H9 (cell line): Measurements from ENCODE around the gene SLC33A1. TPM values are rescaled to one million over a fixed set of nuclear protein-coding genes. Genes with fewer than 3 reads are reported as not detected.

ENCODE experiments used
- DNase-seq: peaks from one replicate; pipeline ENCODE4 v3.0.0-alpha.2; 2017
- H2AFZ ChIP-seq: one replicate; pipeline ENCODE4 v1.6.1; 2013; ENCODE audit warnings: mild to moderate bottlenecking, low read length, control low read depth, moderate library complexity
- H2AK5ac ChIP-seq: 2 replicates; pipeline ENCODE4 v1.6.1; 2013; ENCODE audit warnings: low read length, control low read depth, mixed read lengths; ENCODE audit not compliant: insufficient read length
- H2BK120ac ChIP-seq: one replicate; pipeline ENCODE4 v1.6.1; 2013; ENCODE audit warnings: low read depth, mild to moderate bottlenecking, low read length, control low read depth, inconsistent platforms; ENCODE audit not compliant: poor library complexity, severe bottlenecking
- H2BK12ac ChIP-seq: 2 replicates; pipeline ENCODE4 v1.6.1; 2013; ENCODE audit warnings: low read length, control low read depth, mixed read lengths, low read depth; ENCODE audit not compliant: insufficient read length
- H2BK15ac ChIP-seq: 2 replicates; pipeline ENCODE4 v1.6.1; 2013; ENCODE audit warnings: low read depth, low read length, control low read depth
- H2BK20ac ChIP-seq: one replicate; pipeline ENCODE4 v1.6.1; 2013; ENCODE audit warnings: low read depth, mild to moderate bottlenecking, low read length, control low read depth, inconsistent platforms; ENCODE audit not compliant: poor library complexity, severe bottlenecking
- H2BK5ac ChIP-seq: 2 replicates; pipeline ENCODE4 v1.6.1; 2013; ENCODE audit warnings: low read length, control low read depth, mixed read lengths; ENCODE audit not compliant: insufficient read length
- H3K14ac ChIP-seq: 2 replicates; pipeline ENCODE4 v1.6.1; 2013; ENCODE audit warnings: low read length, control low read depth; ENCODE audit not compliant: insufficient read depth
- H3K18ac ChIP-seq: 2 replicates; pipeline ENCODE4 v1.6.1; 2013; ENCODE audit warnings: low read depth, mild to moderate bottlenecking, mixed read lengths, low read length, control low read depth; ENCODE audit not compliant: insufficient read length
- H3K23ac ChIP-seq: 2 replicates; pipeline ENCODE4 v1.6.1; 2013; ENCODE audit warnings: low read length, control low read depth, mixed read lengths, low read depth; ENCODE audit not compliant: insufficient read length
- H3K23me2 ChIP-seq: 2 replicates; pipeline ENCODE4 v1.6.1; 2013; ENCODE audit warnings: low read depth, mild to moderate bottlenecking, mixed read lengths, low read length, control low read depth; ENCODE audit not compliant: insufficient read length, poor library complexity, severe bottlenecking
- H3K27ac ChIP-seq: 2 replicates; pipeline ENCODE4 v1.5.1; 2013; ENCODE audit warnings: low read length, control low read depth, mixed read lengths, low read depth; ENCODE audit not compliant: insufficient read length
- H3K27me3 ChIP-seq: 2 replicates; pipeline ENCODE4 v1.6.1; 2013; ENCODE audit warnings: low read length, control low read depth, inconsistent platforms; ENCODE audit not compliant: insufficient read depth
- H3K4ac ChIP-seq: 2 replicates; pipeline ENCODE4 v1.6.1; 2013; ENCODE audit warnings: low read depth, mild to moderate bottlenecking, control low read depth, inconsistent platforms, low read length, moderate library complexity
- H3K4me1 ChIP-seq: 2 replicates; pipeline ENCODE4 v1.6.1; 2013; ENCODE audit warnings: low read length, control low read depth, inconsistent platforms; ENCODE audit not compliant: insufficient read depth
- H3K4me2 ChIP-seq: 2 replicates; pipeline ENCODE4 v1.6.1; 2013; ENCODE audit warnings: low read length, control low read depth, mixed read lengths; ENCODE audit not compliant: insufficient read length, insufficient read depth
- H3K56ac ChIP-seq: 2 replicates; pipeline ENCODE4 v1.6.1; 2013; ENCODE audit warnings: low read depth, mild to moderate bottlenecking, mixed read lengths, low read length, control low read depth; ENCODE audit not compliant: insufficient read length
- H3K79me1 ChIP-seq: 2 replicates; pipeline ENCODE4 v1.6.1; 2013; ENCODE audit warnings: low read depth, mild to moderate bottlenecking, moderate library complexity, low read length, control low read depth, inconsistent platforms; ENCODE audit not compliant: insufficient read depth, poor library complexity, severe bottlenecking
- H3K79me2 ChIP-seq: 2 replicates; pipeline ENCODE4 v1.6.1; 2013; ENCODE audit warnings: low read length, control low read depth, inconsistent platforms; ENCODE audit not compliant: insufficient read depth
- H3K9ac ChIP-seq: 2 replicates; pipeline ENCODE4 v1.6.1; 2013; ENCODE audit warnings: low read length, control low read depth, mixed read lengths; ENCODE audit not compliant: insufficient read length; ENCODE audit errors: extremely low read depth
- H3K9me3 ChIP-seq: one replicate; pipeline ENCODE4 v1.6.1; 2013; ENCODE audit warnings: low read depth, low read length, inconsistent platforms; ENCODE audit not compliant: control insufficient read depth
- H3T11ph ChIP-seq: one replicate; pipeline ENCODE4 v1.6.1; 2013; ENCODE audit warnings: mild to moderate bottlenecking, low read length, control low read depth, inconsistent platforms
- H4K20me1 ChIP-seq: one replicate; pipeline ENCODE4 v1.6.1; 2013; ENCODE audit not compliant: control insufficient read depth, insufficient read length, insufficient read depth
- H4K5ac ChIP-seq: 2 replicates; pipeline ENCODE4 v1.6.1; 2013; ENCODE audit warnings: low read depth, mild to moderate bottlenecking, mixed read lengths, low read length, control low read depth; ENCODE audit not compliant: insufficient read length
- H4K8ac ChIP-seq: replicated peaks from 2 replicates; pipeline ENCODE4 v1.6.1; 2013; ENCODE audit warnings: low read length, control low read depth, mixed read lengths, low read depth; ENCODE audit not compliant: insufficient read length
- H4K91ac ChIP-seq: 2 replicates; pipeline ENCODE4 v1.6.1; 2013; ENCODE audit warnings: low read depth, mild to moderate bottlenecking, moderate library complexity, mixed read lengths, low read length, control low read depth; ENCODE audit not compliant: insufficient read length
- H3K27ac Mint-ChIP-seq, 3 experiments: 2 replicates in 2 of 3; 3 replicates in 1 of 3; pipeline ENCODE4 v1.8.0; 2020 to 2021; ENCODE audit warnings: mixed read lengths in 3 of 3, mild to moderate bottlenecking in 1 of 3, moderate library complexity in 1 of 3
- H3K27me3 Mint-ChIP-seq: 2 replicates; pipeline ENCODE4 v1.8.0; 2021; ENCODE audit warnings: low read depth, mild to moderate bottlenecking, moderate library complexity, mixed read lengths
- H3K36me3 Mint-ChIP-seq, 3 experiments: 2 replicates in 2 of 3; 3 replicates in 1 of 3; pipeline ENCODE4 v1.8.0; 2020 to 2021; ENCODE audit warnings: low read depth in 3 of 3, mixed read lengths in 3 of 3; ENCODE audit not compliant: insufficient read depth in 1 of 3
- H3K4me1 Mint-ChIP-seq, 2 experiments: 2 replicates each; pipeline ENCODE4 v1.8.0; 2020; ENCODE audit warnings: mixed read lengths in 2 of 2
- H3K4me3 Mint-ChIP-seq, 2 experiments: 2 replicates in 1 of 2; 3 replicates in 1 of 2; pipeline ENCODE4 v1.8.0; 2020 to 2021; ENCODE audit warnings: mild to moderate bottlenecking in 2 of 2, mixed read lengths in 2 of 2, moderate library complexity in 1 of 2
- H3K9me3 Mint-ChIP-seq, 2 experiments: 2 replicates in 1 of 2; 3 replicates in 1 of 2; pipeline ENCODE4 v1.8.0; 2020; ENCODE audit warnings: mild to moderate bottlenecking in 2 of 2, mixed read lengths in 2 of 2, moderate library complexity in 1 of 2
- CTCF ChIP-seq: fragments of 200-600 bp; sonication (generic); conservative IDR thresholded peaks from 3 replicates; pipeline ENCODE4 v1.8.0; 2021; ENCODE audit warnings: antibody characterized with exemption, mild to moderate bottlenecking
- WGBS: extraction: QIAGEN DNeasy Blood & Tissue Kit; methylation state at CpG from one replicate; pipeline ENCODE4 v1.1.7; 2013; ENCODE audit warnings: missing lambda C conversion rate, low lambda C conversion rate, mixed read lengths; ENCODE audit not compliant: insufficient read length; ENCODE audit errors: extremely low coverage; 5-methylcytosine and 5-hydroxymethylcytosine counted together
- total RNA-seq: library from RNA; stranded (reverse); gene quantifications from 2 replicates; pipeline ENCODE4 v1.2.1, GENCODE V29; 2021

Gene SLC33A1
- total RNA-seq, 1 experiment from 2014 or later: 15.0 TPM

- H3K4me1 ChIP-seq: no peaks in the 10 kb centered on the region
- no peak overlapping the region for H3K56ac ChIP-seq
- no peak overlapping the region for H3K9ac ChIP-seq
- H2BK12ac ChIP-seq: no peak overlapping the region
- no peak overlapping the region for H3K27ac ChIP-seq
- H3K23ac ChIP-seq: no peak overlapping the region
- no peak overlapping the region for H2BK15ac ChIP-seq
- H3K79me2 ChIP-seq: no peaks in the 10 kb centered on the region; the same call in 1 of the 2 replicates
- no peak for TF ChIP-seq CTCF
- no peak overlapping the region for H3K18ac ChIP-seq
- H3K27me3 ChIP-seq: no peaks in the 10 kb centered on the region
- H3K23me2 ChIP-seq: no peaks in the 10 kb centered on the region
- no peak overlapping the region for H3K14ac ChIP-seq
- WGBS: no CpG with 5 or more reads among the region's 3 CpGs
- H2AK5ac ChIP-seq: no peak overlapping the region
- Mint-ChIP-seq H3K4me3 (no peak overlapping the region; a peak in 1 of 5 replicates), H3K9me3 (no peaks in the 10 kb centered on the region), H3K36me3 (peaks cover 0 to 10% (median 3%) of the 10 kb centered on the region in 3 experiments; a peak in 1 of 7 replicates), H3K27ac (no peak overlapping the region), H3K27me3 (no peaks in the 10 kb centered on the region), H3K4me1 (no peaks in the 10 kb centered on the region)
- no peak overlapping the region for H4K8ac ChIP-seq
- no peak overlapping the region for H3T11ph ChIP-seq
- H2BK5ac ChIP-seq: no peak overlapping the region
- H2AFZ ChIP-seq: no peak overlapping the region
- no peak overlapping the region for H4K5ac ChIP-seq
- H2BK120ac ChIP-seq: no peak overlapping the region
- H3K79me1 ChIP-seq: no peaks in the 10 kb centered on the region
- no peak overlapping the region for H3K4me2 ChIP-seq
- no peaks in the 10 kb centered on the region for H4K20me1 ChIP-seq
- H3K9me3 ChIP-seq: no peaks in the 10 kb centered on the region
- DNase-seq: no peak
- H4K91ac ChIP-seq: no peak overlapping the region
- no peak overlapping the region for H3K4ac ChIP-seq
- no peak overlapping the region for H2BK20ac ChIP-seq
Observed at GRCh38 chr3:155846119-155846518, 8.1 kb downstream of the SLC33A1 start.
